ENCODE data around the gene PCDHGA12.
"Not testable (repeated sequence)": the region's sequence is repeated elsewhere in the genome, so short reads cannot be mapped to it uniquely, and the experiment has no call there.

The PCDHGA12 gene

DNA sequence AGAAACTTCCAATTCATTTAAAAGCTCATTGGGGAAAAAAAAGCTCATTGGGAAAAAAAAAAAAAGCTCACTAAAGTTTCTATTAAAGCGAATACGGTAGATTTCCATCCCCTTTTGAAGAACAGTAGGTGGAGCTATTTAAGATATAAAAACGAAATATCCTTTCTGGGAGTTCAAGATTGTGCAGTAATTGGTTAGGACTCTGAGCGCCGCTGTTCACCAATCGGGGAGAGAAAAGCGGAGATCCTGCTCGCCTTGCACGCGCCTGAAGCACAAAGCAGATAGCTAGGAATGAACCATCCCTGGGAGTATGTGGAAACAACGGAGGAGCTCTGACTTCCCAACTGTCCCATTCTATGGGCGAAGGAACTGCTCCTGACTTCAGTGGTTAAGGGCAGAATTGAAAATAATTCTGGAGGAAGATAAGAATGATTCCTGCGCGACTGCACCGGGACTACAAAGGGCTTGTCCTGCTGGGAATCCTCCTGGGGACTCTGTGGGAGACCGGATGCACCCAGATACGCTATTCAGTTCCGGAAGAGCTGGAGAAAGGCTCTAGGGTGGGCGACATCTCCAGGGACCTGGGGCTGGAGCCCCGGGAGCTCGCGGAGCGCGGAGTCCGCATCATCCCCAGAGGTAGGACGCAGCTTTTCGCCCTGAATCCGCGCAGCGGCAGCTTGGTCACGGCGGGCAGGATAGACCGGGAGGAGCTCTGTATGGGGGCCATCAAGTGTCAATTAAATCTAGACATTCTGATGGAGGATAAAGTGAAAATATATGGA lies at the start of gene PCDHGA12:
TSS of gene PCDHGA12 (plus strand) at position 176 of the 782 bp plus-strand sequence. CDS start at position 429, 253 bp downstream.
- DNase-seq (ENCODE audit: low spot score in 2 of 2) = no peak
- H3K9me3 ChIP-seq = no peaks in the 10 kb centered on the region

DNA sequence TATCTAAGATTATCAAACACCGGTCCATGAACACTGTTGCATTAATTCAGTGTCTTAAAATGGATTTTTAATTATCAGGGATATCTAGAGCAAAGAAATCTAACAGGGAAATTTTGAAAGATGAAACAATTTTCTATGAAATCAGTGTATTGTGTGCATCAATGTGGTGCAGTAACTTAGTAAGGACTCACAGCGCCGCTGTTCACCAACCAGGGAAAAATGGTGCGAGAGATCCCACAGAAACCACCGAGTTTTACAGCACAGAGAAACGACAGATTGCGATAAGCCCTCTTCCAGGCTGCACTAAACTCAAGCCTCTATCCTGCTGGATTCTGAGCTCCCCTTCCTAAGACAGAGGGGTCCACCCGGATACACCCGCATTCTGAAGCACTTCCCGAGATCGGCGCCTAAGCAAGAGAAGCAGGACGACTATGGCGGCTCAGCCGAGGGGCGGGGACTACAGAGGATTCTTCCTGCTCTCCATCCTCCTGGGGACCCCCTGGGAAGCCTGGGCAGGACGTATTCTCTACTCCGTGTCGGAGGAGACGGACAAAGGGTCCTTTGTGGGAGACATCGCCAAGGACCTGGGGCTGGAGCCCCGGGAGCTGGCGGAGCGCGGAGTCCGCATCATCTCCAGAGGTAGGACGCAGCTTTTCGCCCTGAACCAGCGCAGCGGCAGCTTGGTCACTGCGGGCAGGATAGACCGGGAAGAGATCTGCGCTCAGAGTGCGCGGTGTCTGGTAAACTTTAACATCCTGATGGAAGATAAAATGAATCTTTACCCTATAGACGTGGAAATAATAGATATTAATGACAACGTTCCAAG lies 47.6 kb upstream of the PCDHGA12 start, which contains the start of gene PCDHGA7:
TSS of gene PCDHGA7 (plus strand) at position 274 of the 826 bp plus-strand sequence. CDS start at position 432, 158 bp downstream.
- no peaks in the 10 kb centered on the region for H3K9me3 ChIP-seq
- no peaks in the 10 kb centered on the region for H3K36me3 ChIP-seq (replicated peaks)
- no peaks in the 10 kb centered on the region for H3K4me1 ChIP-seq
- H3K4me3 ChIP-seq = no peak within 1 kb of the TSS
- in situ Hi-C loops (cut with MboI; ENCODE audit: low sequenced_read_pairs) = no loop called here
- no peak for DNase-seq (ENCODE audit: low spot score in 2 of 2)
- no peaks in the 10 kb centered on the region for H3K27me3 ChIP-seq (ENCODE audit: low read depth)

More for the DNA sequence above, at the start of gene PCDHGA12:
- H3K27me3 ChIP-seq (ENCODE audit: low read depth) = no peaks in the 10 kb centered on the region
- H3K4me3 ChIP-seq = no peak within 1 kb of the TSS
- in situ Hi-C loops (cut with MboI; ENCODE audit: low sequenced_read_pairs) = no loop called here
- H3K4me1 ChIP-seq = no peaks in the 10 kb centered on the region
- H3K36me3 ChIP-seq (replicated peaks) = no peaks in the 10 kb centered on the region

- no peak for DNase-seq (ENCODE audit: low spot score in 2 of 2)
- H3K36me3 ChIP-seq (replicated peaks) = no peaks in the 10 kb centered on the region
- H3K9me3 ChIP-seq = no peaks in the 10 kb centered on the region
- H3K4me1 ChIP-seq = no peaks in the 10 kb centered on the region
- in situ Hi-C loops (cut with MboI; ENCODE audit: low sequenced_read_pairs) = no loop called here
- H3K4me3 ChIP-seq = no peak overlapping the region
- H3K27me3 ChIP-seq (ENCODE audit: low read depth) = no peaks in the 10 kb centered on the region
Observed at GRCh38 chr5:141383345-141383744, 47.0 kb upstream of the PCDHGA12 start.

DNA sequence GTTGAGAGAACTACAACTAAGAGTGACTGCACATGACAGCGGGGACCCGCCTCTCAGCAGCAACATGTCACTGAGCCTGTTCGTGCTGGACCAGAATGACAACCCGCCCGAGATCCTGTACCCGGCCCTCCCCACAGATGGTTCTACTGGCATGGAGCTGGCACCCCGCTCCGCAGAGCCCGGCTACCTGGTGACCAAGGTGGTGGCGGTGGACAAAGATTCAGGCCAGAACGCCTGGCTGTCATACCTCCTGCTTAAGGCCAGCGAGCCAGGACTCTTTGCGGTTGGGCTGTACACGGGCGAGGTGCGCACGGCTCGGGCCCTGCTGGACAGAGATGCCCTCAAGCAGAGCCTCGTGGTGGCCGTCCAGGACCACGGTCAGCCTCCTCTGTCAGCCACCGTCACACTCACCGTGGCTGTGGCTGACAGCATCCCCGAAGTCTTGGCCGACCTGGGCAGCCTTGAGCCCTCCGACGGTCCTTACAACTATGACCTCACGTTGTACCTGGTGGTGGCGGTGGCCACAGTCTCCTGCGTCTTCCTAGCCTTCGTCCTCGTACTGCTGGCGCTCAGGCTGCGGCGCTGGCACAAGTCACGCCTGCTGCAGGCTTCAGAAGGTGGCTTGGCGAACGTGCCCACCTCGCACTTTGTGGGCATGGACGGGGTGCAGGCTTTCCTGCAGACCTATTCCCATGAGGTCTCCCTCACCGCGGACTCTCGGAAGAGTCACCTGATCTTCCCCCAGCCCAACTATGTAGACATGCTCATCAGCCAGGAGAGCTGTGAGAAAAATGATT lies 45.6 kb upstream of the PCDHGA12 start:
- DNase-seq (ENCODE audit: low spot score in 2 of 2) = no peak
- no peaks in the 10 kb centered on the region for H3K4me1 ChIP-seq
- H3K27me3 ChIP-seq (ENCODE audit: low read depth) = no peaks in the 10 kb centered on the region
- H3K36me3 ChIP-seq (replicated peaks) = no peaks in the 10 kb centered on the region
- in situ Hi-C loops (cut with MboI; ENCODE audit: low sequenced_read_pairs) = no loop called here
- H3K4me3 ChIP-seq = no peak overlapping the region
- no peaks in the 10 kb centered on the region for H3K9me3 ChIP-seq

- H3K4me1 ChIP-seq; H3K9me3 ChIP-seq; in situ Hi-C loops (cut with MboI; ENCODE audit: low sequenced_read_pairs); H3K36me3 ChIP-seq (replicated peaks); H3K27me3 ChIP-seq (ENCODE audit: low read depth); H3K4me3 ChIP-seq; DNase-seq (ENCODE audit: low spot score in 2 of 2): not testable (repeated sequence)
Observed at GRCh38 chr5:141387557-141388311, 42.6 kb upstream of the PCDHGA12 start, which contains the start of gene PCDHGB4. PCDHGB4 (plus strand) TSS chr5:141387698; CDS start chr5:141387885, 187 bp downstream.

GRCh38 chr5:141388661-141389060 lies 41.6 kb upstream of the PCDHGA12 start:
- in situ Hi-C loops (cut with MboI; ENCODE audit: low sequenced_read_pairs) = no loop called here
- Histone ChIP-seq H3K27me3 (ENCODE audit: low read depth) (no peaks in the 10 kb centered on the region), H3K36me3 (replicated peaks) (no peaks in the 10 kb centered on the region), H3K4me3 (no peak overlapping the region), H3K4me1 (no peaks in the 10 kb centered on the region), H3K9me3 (no peaks in the 10 kb centered on the region)
- DNase-seq (ENCODE audit: low spot score in 2 of 2) = no peak

DNA sequence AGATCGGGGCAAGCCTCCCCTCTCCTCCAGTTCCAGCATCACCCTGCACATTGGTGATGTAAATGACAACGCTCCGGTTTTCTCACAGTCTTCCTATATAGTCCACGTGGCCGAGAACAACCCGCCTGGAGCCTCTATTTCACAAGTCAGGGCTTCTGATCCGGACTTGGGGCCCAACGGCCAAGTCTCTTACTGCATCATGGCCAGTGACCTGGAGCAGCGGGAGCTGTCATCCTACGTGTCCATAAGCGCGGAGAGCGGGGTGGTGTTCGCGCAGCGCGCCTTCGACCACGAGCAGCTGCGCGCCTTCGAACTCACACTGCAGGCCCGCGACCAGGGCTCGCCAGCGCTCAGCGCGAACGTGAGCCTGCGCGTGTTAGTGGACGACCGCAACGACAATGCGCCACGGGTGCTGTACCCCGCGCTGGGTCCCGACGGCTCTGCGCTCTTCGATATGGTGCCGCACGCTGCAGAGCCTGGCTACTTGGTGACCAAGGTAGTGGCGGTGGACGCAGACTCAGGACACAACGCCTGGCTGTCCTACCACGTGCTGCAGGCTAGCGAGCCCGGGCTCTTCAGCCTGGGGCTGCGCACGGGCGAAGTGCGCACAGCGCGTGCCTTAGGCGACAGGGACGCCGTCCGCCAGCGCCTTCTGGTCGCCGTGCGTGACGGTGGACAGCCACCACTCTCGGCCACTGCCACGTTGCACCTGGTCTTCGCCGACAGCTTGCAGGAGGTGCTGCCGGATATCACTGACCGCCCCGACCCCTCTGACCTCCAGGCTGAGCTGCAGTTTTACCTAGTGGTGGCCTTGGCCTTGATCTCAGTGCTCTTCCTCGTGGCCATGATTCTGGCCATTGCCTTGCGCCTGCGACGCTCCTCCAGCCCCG lies 40.9 kb upstream of the PCDHGA12 start:
- Histone ChIP-seq H3K4me3 (no peak overlapping the region), H3K4me1 (no peaks in the 10 kb centered on the region), H3K27me3 (ENCODE audit: low read depth) (no peaks in the 10 kb centered on the region), H3K36me3 (replicated peaks) (no peaks in the 10 kb centered on the region), H3K9me3 (no peaks in the 10 kb centered on the region)
- in situ Hi-C loops (cut with MboI; ENCODE audit: low sequenced_read_pairs) = no loop called here
- DNase-seq (ENCODE audit: low spot score in 2 of 2) = no peak

- Histone ChIP-seq H3K4me1 (no peaks in the 10 kb centered on the region), H3K4me3 (no peak within 1 kb of the TSS), H3K27me3 (ENCODE audit: low read depth) (no peaks in the 10 kb centered on the region), H3K36me3 (replicated peaks) (no peaks in the 10 kb centered on the region), H3K9me3 (no peaks in the 10 kb centered on the region)
- no peak for DNase-seq (ENCODE audit: low spot score in 2 of 2)
- in situ Hi-C loops (cut with MboI; ENCODE audit: low sequenced_read_pairs) = no loop called here
Observed at GRCh38 chr5:141392429-141393198, 37.7 kb upstream of the PCDHGA12 start, which contains the start of gene PCDHGA8. PCDHGA8 (plus strand) TSS chr5:141392633; CDS start chr5:141392814, 181 bp downstream.

DNA sequence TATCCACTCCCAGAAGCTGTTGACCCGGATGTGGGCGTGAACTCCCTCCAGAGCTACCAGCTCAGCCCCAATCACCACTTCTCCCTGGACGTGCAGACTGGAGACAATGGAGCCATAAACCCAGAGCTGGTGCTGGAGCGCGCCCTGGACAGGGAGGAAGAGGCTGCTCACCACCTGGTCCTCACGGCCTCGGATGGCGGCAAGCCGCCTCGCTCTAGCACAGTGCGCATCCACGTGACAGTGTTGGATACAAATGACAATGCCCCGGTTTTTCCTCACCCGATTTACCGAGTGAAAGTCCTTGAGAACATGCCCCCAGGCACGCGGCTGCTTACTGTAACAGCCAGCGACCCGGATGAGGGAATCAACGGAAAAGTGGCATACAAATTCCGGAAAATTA lies 37.0 kb upstream of the PCDHGA12 start:
- in situ Hi-C loops (cut with MboI; ENCODE audit: low sequenced_read_pairs) = no loop called here
- no peaks in the 10 kb centered on the region for H3K36me3 ChIP-seq (replicated peaks)
- H3K4me1 ChIP-seq = no peaks in the 10 kb centered on the region
- no peaks in the 10 kb centered on the region for H3K27me3 ChIP-seq (ENCODE audit: low read depth)
- DNase-seq (ENCODE audit: low spot score in 2 of 2) = no peak
- H3K4me3 ChIP-seq = no peak overlapping the region
- no peaks in the 10 kb centered on the region for H3K9me3 ChIP-seq

DNA sequence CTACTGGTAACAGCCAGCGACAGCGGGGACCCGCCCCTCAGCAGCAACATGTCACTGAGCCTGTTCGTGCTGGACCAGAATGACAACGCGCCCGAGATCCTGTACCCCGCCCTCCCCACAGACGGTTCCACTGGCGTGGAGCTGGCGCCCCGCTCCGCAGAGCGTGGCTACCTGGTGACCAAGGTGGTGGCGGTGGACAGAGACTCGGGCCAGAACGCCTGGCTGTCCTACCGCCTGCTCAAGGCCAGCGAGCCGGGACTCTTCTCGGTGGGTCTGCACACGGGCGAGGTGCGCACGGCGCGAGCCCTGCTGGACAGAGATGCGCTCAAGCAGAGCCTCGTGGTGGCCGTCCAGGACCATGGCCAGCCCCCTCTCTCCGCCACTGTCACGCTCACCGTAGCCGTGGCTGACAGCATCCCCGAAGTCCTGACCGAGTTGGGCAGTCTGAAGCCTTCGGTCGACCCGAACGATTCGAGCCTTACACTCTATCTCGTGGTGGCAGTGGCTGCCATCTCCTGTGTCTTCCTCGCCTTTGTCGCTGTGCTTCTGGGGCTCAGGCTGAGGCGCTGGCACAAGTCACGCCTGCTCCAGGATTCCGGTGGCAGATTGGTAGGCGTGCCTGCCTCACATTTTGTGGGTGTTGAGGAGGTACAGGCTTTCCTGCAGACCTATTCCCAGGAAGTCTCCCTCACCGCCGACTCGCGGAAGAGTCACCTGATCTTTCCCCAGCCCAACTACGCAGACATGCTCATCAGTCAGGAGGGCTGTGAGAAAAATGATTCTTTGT lies 35.7 kb upstream of the PCDHGA12 start:
- H3K4me1 ChIP-seq; in situ Hi-C loops (cut with MboI; ENCODE audit: low sequenced_read_pairs); H3K27me3 ChIP-seq (ENCODE audit: low read depth); H3K36me3 ChIP-seq (replicated peaks); DNase-seq (ENCODE audit: low spot score in 2 of 2); H3K4me3 ChIP-seq; H3K9me3 ChIP-seq: not testable (repeated sequence)
